ENCODE data around the gene PREX1.
A peak's percentile ranks its signal among the peaks of the same experiment; 100 is the strongest.

Gene PREX1

GRCh38 chr20:48731536-48731935 is 96.3 kb downstream of the PREX1 start:
- peaks cover 20% of the 10 kb centered on the region for H3K4me1 Mint-ChIP-seq (ENCODE audit: low read depth)
- no peaks in the 10 kb centered on the region for H3K9me3 Mint-ChIP-seq
- H3K4me3 Mint-ChIP-seq, result no peak overlapping the region
- H3K36me3 Mint-ChIP-seq (ENCODE audit: low read depth), result peaks cover 39% of the 10 kb centered on the region
- DNase-seq (ENCODE audit: low spot score), result no peak
- H3K27ac Mint-ChIP-seq, result no peak overlapping the region
- H3K27me3 Mint-ChIP-seq (ENCODE audit: low read depth), result no peaks in the 10 kb centered on the region

DNA sequence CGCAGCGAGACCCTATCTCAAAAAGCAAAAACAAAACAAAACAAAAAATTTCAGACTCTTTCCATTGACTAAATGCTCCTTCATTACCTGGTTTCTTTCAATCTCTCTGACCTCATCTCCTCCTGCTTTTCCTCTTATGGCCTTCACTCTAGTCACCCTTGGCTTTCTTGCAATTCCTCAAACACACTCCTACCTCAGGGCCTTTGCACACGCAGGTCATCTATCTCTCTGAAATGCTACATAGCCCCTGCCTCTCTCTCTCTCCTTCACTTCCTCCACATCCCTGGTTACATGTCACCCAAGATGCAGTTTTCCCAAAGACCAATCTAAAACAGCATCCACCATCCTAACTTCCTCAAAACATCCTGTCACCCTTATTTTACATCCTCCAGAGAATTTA is 96.8 kb downstream of the PREX1 start:
- Mint-ChIP-seq H3K4me1 (ENCODE audit: low read depth) (peaks cover 14% of the 10 kb centered on the region), H3K36me3 (ENCODE audit: low read depth) (peaks cover 34% of the 10 kb centered on the region), H3K27ac (no peak overlapping the region)

GRCh38 chr20:48729538-48729937 is 98.3 kb downstream of the PREX1 start:
- Mint-ChIP-seq H3K4me3 (no peak overlapping the region), H3K27ac (peak overlapping the region; percentile 21), H3K36me3 (ENCODE audit: low read depth) (peaks cover 36% of the 10 kb centered on the region), H3K27me3 (ENCODE audit: low read depth) (no peaks in the 10 kb centered on the region), H3K4me1 (ENCODE audit: low read depth) (peaks cover 11% of the 10 kb centered on the region), H3K9me3 (no peaks in the 10 kb centered on the region)
- DNase-seq (ENCODE audit: low spot score), result no peak

More for the DNA sequence above, 96.8 kb downstream of the PREX1 start:
- DNase-seq (ENCODE audit: low spot score), result no peak
- Mint-ChIP-seq H3K9me3 (no peaks in the 10 kb centered on the region), H3K4me3 (no peak overlapping the region), H3K27me3 (ENCODE audit: low read depth) (no peaks in the 10 kb centered on the region)

GRCh38 chr20:48728042-48728825 is 99.6 kb downstream of the PREX1 start:
- Mint-ChIP-seq H3K27ac (no peak overlapping the region), H3K4me1 (ENCODE audit: low read depth) (peaks cover 11% of the 10 kb centered on the region), H3K4me3 (no peak overlapping the region), H3K9me3 (no peaks in the 10 kb centered on the region), H3K36me3 (ENCODE audit: low read depth) (peaks cover 33% of the 10 kb centered on the region), H3K27me3 (ENCODE audit: low read depth) (no peaks in the 10 kb centered on the region)
- no peak for DNase-seq (ENCODE audit: low spot score)

GRCh38 chr20:48727226-48727625 is 100.6 kb downstream of the PREX1 start:
- Mint-ChIP-seq H3K27me3 (ENCODE audit: low read depth) (no peaks in the 10 kb centered on the region), H3K4me3 (no peak overlapping the region), H3K36me3 (ENCODE audit: low read depth) (peaks cover 29% of the 10 kb centered on the region), H3K9me3 (no peaks in the 10 kb centered on the region), H3K27ac (no peak overlapping the region), H3K4me1 (ENCODE audit: low read depth) (peaks cover 14% of the 10 kb centered on the region)
- no peak for DNase-seq (ENCODE audit: low spot score)

DNA sequence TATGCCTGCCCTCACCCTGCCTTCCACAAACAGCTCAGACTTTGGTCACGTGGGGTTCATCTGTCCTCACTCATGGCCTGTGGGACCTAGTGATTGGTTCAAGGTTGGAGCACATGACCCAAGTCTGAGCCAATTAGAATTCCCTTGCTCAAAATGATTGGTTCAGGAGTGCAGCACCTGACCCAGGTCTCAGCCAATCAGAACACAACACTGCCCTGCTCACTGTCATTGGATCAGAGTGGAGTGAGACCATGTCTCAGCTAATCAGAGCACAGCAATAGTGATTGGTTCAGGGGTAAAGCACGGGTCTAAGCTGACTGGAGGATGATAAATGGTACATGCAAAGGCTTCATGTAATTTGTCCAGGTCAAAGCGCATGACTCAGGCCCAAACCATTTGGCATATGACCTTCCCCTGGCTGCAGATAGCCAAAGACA is 102.2 kb downstream of the PREX1 start:
- peaks cover 33% of the 10 kb centered on the region for H3K36me3 Mint-ChIP-seq (ENCODE audit: low read depth)
- H3K4me1 Mint-ChIP-seq (ENCODE audit: low read depth), result peaks cover 21% of the 10 kb centered on the region
- no peak for DNase-seq (ENCODE audit: low spot score)
- H3K9me3 Mint-ChIP-seq, result no peaks in the 10 kb centered on the region
- H3K4me3 Mint-ChIP-seq, result no peak overlapping the region
- H3K27me3 Mint-ChIP-seq (ENCODE audit: low read depth), result no peaks in the 10 kb centered on the region
- H3K27ac Mint-ChIP-seq, result no peak overlapping the region

- Mint-ChIP-seq H3K4me3 (no peak overlapping the region), H3K27ac (no peak overlapping the region), H3K27me3 (ENCODE audit: low read depth) (no peaks in the 10 kb centered on the region), H3K36me3 (ENCODE audit: low read depth) (peaks cover 34% of the 10 kb centered on the region), H3K4me1 (ENCODE audit: low read depth) (peaks cover 25% of the 10 kb centered on the region), H3K9me3 (no peaks in the 10 kb centered on the region)
- DNase-seq (ENCODE audit: low spot score), result no peak
These were observed 102.8 kb downstream of the PREX1 start for GRCh38 chr20:48724891-48725554.

DNA sequence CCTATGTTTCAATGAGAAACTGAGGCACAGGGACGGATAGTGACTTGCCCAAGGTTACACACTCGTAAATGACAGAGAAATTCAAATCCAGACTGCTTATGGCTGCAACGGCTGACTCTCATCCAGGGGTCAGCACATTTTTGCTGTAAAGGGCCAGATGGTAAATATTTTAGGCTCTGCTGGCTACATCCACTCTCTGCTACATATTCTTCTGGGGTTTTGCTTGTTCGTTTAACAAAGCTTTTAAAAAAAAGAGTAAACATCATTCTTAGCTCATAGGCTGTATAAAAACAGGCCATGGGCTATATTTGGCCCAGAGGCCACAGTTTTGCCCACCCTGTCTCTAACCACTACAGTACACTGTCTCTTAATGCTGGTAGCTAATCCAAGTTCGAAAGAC is 103.4 kb downstream of the PREX1 start:
- peak overlapping the region; percentile 4 for H3K27ac Mint-ChIP-seq
- H3K27me3 Mint-ChIP-seq (ENCODE audit: low read depth), result no peaks in the 10 kb centered on the region
- peaks cover 36% of the 10 kb centered on the region for H3K36me3 Mint-ChIP-seq (ENCODE audit: low read depth)
- H3K4me3 Mint-ChIP-seq, result no peak overlapping the region
- no peaks in the 10 kb centered on the region for H3K9me3 Mint-ChIP-seq
- H3K4me1 Mint-ChIP-seq (ENCODE audit: low read depth), result peaks cover 29% of the 10 kb centered on the region
- no peak for DNase-seq (ENCODE audit: low spot score)

DNA sequence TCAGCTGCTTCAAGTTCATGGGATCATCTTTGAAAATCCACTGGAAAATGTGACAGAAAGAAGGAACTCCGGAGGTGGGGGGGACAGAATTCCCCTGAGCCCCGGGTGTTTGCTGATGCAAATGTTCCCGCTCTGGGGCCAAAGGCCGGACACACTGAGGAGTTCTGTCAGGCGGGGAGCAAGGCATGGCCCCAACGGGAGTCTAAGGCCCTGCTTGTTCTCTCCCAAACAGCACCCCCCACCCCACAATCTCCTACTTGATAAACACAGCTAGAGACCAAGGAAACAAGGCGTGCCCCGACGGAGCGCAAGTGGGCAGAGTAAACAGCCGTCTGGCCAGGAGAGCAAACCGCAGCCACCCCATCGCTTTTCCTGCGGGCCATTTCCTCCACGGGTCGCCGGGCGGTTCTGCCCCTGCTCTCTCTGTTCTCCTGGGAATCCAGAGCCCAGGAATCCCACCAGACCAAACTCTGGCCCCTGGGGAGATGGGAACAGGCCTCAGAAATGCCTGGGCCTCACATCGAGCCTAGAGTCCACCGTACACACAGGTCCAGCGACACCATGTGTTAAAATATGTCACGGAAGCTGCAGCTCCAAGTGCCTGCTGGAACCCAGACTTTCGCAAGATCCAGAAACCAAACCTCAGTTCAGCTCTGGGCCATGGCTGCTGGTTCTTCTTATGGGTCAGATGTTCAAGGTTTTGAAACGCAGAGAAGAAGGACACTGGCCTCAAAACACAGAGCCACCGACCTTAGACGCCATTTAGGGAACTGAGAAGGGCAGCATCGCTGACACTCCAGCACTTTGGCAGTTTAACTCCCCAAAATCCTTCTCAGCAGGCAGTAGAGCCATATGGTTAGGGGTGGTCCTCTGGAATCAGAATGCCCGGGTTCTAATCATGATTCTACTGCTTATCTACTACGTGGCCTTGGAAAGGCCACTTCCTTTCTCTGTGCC is 104.2 kb downstream of the PREX1 start:
- H3K9me3 Mint-ChIP-seq, result no peaks in the 10 kb centered on the region
- no peak overlapping the region for H3K27ac Mint-ChIP-seq
- no peak overlapping the region for H3K4me3 Mint-ChIP-seq
- H3K36me3 Mint-ChIP-seq (ENCODE audit: low read depth), result peaks cover 36% of the 10 kb centered on the region
- H3K4me1 Mint-ChIP-seq (ENCODE audit: low read depth), result peaks cover 36% of the 10 kb centered on the region
- H3K27me3 Mint-ChIP-seq (ENCODE audit: low read depth), result no peaks in the 10 kb centered on the region
- no peak for DNase-seq (ENCODE audit: low spot score)

DNA sequence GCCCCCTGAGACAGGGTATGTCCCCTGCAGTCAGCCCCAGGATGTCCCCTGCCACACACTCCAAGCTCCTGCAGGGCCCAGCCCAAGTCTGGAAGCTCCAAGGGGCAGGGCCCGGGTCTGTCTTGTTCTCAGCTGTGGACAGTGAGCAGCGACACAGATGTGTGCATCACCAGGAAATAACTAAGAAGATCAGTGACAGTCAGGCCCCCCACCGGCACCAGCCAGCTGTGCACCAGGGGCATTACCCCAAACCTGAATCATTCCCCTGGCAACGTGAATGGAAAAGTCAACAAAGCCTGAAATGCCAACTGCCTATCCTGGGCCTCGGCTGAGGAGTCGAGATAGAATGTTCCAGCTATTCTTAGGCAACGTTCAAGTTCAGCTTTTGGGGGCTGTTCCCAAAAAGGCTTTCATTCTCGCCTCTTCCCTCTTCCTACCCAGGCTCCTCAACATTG is 105.0 kb downstream of the PREX1 start:
- no peaks in the 10 kb centered on the region for H3K27me3 Mint-ChIP-seq (ENCODE audit: low read depth)
- H3K4me1 Mint-ChIP-seq (ENCODE audit: low read depth), result peaks cover 41% of the 10 kb centered on the region
- H3K27ac Mint-ChIP-seq, result peak overlapping the region; percentile 66
- H3K9me3 Mint-ChIP-seq, result no peaks in the 10 kb centered on the region
- DNase-seq (ENCODE audit: low spot score), result no peak
- H3K4me3 Mint-ChIP-seq, result no peak overlapping the region
- H3K36me3 Mint-ChIP-seq (ENCODE audit: low read depth), result peaks cover 35% of the 10 kb centered on the region

- Mint-ChIP-seq H3K27me3 (ENCODE audit: low read depth) (no peaks in the 10 kb centered on the region), H3K4me3 (no peak overlapping the region), H3K4me1 (ENCODE audit: low read depth) (peaks cover 47% of the 10 kb centered on the region), H3K36me3 (ENCODE audit: low read depth) (peaks cover 38% of the 10 kb centered on the region), H3K9me3 (no peaks in the 10 kb centered on the region), H3K27ac (peak overlapping the region; percentile 66)
- DNase-seq (ENCODE audit: low spot score), result no peak
These were observed 105.6 kb downstream of the PREX1 start for GRCh38 chr20:48722002-48722731.

DNA sequence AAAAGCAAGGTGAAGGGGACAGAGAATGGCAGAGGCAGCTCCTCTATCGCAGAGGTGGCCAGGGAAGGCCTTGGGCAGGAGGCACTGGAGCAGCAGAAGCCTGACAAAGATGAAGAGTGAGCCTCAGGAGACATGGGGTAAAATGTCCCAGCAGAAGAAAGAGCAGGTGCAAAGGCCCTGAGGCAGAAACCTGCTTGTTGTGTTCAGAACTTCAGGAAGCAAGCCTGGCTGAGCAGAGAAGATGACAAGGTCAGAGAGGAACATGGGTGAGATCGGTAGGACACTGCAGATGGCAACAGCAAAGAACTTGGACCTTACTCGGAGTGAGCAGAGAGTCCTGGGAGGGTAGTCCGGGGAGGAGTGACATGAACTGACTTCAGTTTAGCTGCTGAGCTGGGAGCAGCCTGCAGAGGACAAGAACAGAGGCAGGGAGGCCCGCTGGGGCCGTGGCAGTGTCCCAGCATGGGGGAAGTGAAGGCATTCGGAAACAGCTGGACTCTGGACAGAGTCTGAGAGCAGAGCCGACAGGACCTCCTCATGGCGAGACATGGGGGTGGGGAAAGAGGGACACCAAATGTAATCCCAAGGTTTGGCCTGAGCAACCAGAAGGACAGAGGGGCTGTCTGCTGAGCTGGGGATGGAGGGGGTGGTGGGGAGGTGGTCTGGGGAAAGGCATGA is 106.3 kb downstream of the PREX1 start:
- Mint-ChIP-seq H3K36me3 (ENCODE audit: low read depth) (peaks cover 38% of the 10 kb centered on the region), H3K4me3 (no peak overlapping the region), H3K9me3 (no peaks in the 10 kb centered on the region), H3K27me3 (ENCODE audit: low read depth) (no peaks in the 10 kb centered on the region), H3K4me1 (ENCODE audit: low read depth) (peaks cover 54% of the 10 kb centered on the region), H3K27ac (peak overlapping the region; percentile 16)
- DNase-seq (ENCODE audit: low spot score), result no peak
